H1 (cell line): Measurements from ENCODE around the gene CXCL12. TPM values are rescaled to one million over a fixed set of nuclear protein-coding genes. Genes with fewer than 3 reads are reported as not detected.

Experiments used
- CHD1 ChIP-seq: IDR thresholded peaks from 2 replicates; pipeline ENCODE4 v1.6.1; 2012; ENCODE audit warnings: low read depth, low read length, improper control_type of control experiment
- EZH2 ChIP-seq: fragments of 200-600 bp; sonication (generic); IDR thresholded peaks from 2 replicates; pipeline ENCODE4 v1.7.1; 2012; ENCODE audit warnings: low read depth, mild to moderate bottlenecking, moderate library complexity, low read length, inconsistent platforms; ENCODE audit not compliant: severe bottlenecking
- HDAC6 ChIP-seq: IDR thresholded peaks from one replicate; pipeline ENCODE4 v1.7.1; 2012; ENCODE audit warnings: low read depth, mild to moderate bottlenecking, inconsistent platforms, low read length, moderate library complexity
- JUN ChIP-seq: IDR thresholded peaks from 2 replicates; pipeline ENCODE4 v1.6.1; 2011; ENCODE audit warnings: low read depth, mild to moderate bottlenecking, improper control_type of control experiment, low read length
- RXRA ChIP-seq: IDR thresholded peaks from 2 replicates; pipeline ENCODE4 v1.6.1; 2011; ENCODE audit warnings: low read depth, mild to moderate bottlenecking, low read length, moderate library complexity; ENCODE audit not compliant: insufficient read depth
- polyA plus RNA-seq, 7 experiments: library from polyadenylated mRNA; depleted of rRNA in 3 of 7; stranded (reverse) in 5 of 7; unstranded in 2 of 7; fragments of >200 nt in 5 of 7; fragments of 200-250 nt in 2 of 7; gene quantifications; 1 replicate in 5 of 7; 2 replicates in 1 of 7; 4 replicates in 1 of 7; pipeline versions ENCODE4 v1.2.1 to v1.2.3, GENCODE V29; 2011 to 2013; ENCODE audit warnings: missing spikeins in 2 of 7, mixed read lengths in 2 of 7
- total RNA-seq: library from RNA; stranded (reverse); fragmentation: NEBNext Ultra II Directional; extraction: Animal tissue kit (Norgen Biotek cat#: 25700); gene quantifications from 2 replicates; pipeline ENCODE4 v1.2.1, GENCODE V29; 2021

Gene CXCL12
- total and polyA plus RNA-seq, 2 of the 8 experiments (the other 6 are each of a cell fraction or from before 2014, with no cell fraction given), result 51.4 to 53.8 TPM

DNA sequence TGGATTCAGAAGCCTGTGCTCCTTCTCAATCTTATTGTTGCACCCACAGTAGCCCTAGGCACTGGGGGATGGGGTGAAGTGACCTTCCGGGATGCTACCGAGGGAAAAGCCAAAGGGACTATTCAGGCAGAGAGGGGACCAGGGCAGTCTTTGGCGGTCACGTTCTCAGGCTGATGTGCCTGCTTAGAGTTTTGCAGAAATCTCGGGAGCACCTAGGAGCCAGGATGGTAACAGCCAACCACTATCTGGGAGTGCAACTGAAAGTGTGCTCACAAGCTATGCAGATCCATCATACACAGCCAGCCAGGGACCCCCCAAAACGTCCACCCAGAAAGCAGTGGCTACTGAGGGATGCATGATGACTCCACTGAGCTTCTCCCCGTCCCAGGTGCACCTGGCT is 52.4 kb downstream of the CXCL12 start (continued):
- TF ChIP-seq RXRA (no peak), EZH2 (no peak), CHD1 (no peak), HDAC6 (no peak), JUN (no peak)
